KBM-7 (cell line): Measurements from ENCODE around the gene RBFA.
A peak's percentile ranks its signal among the peaks of the same experiment; 100 is the strongest.
"Not testable (repeated sequence)": the region's sequence is repeated elsewhere in the genome, so short reads cannot be mapped to it uniquely, and the experiment has no call there.

Experiments
- DNase-seq: peaks from one replicate; pipeline ENCODE4 v3.0.0-alpha.2; 2015
- in situ Hi-C: fragments of 300-500 bp; cut with MboI; formaldehyde crosslinking; loops from 2 replicates; pipeline ENCODE4 v1.14.3; 2020; ENCODE audit warnings: low sequenced_read_pairs, low pct_unique_long_range_greater_than_20kb, mixed read lengths

The RBFA gene

GRCh38 chr18:80026363-80026762 is 7.9 kb upstream of the RBFA start:
- in situ Hi-C loops: no loop called here
- no peak for DNase-seq

- in situ Hi-C loops, DNase-seq: not testable (repeated sequence)
Measured at GRCh38 chr18:80027719-80028118, 6.5 kb upstream of the RBFA start.

- DNase-seq: no peak
- in situ Hi-C loops: no loop called here
Measured at GRCh38 chr18:80029690-80030089, 4.5 kb upstream of the RBFA start.

- DNase-seq: peak; percentile 73
- in situ Hi-C loops: no loop called here
Measured at GRCh38 chr18:80033181-80034067, 810 bp upstream of the RBFA start.

GRCh38 chr18:80034852-80035406 is 695 bp downstream of the RBFA start:
- no peak for DNase-seq
- in situ Hi-C loops: no loop called here

GRCh38 chr18:80035997-80036396 is 1.8 kb downstream of the RBFA start:
- no peak for DNase-seq
- in situ Hi-C loops: no loop called here

GRCh38 chr18:80037300-80037699 is 3.1 kb downstream of the RBFA start:
- in situ Hi-C loops: no loop called here
- no peak for DNase-seq

GRCh38 chr18:80037869-80038630 is 3.8 kb downstream of the RBFA start:
- DNase-seq: no peak
- in situ Hi-C loops: no loop called here

- no peak for DNase-seq
- in situ Hi-C loops: no loop called here
Measured at GRCh38 chr18:80040515-80040914, 6.3 kb downstream of the RBFA start.

GRCh38 chr18:80041424-80041823 is 7.2 kb downstream of the RBFA start:
- in situ Hi-C loops: no loop called here
- no peak for DNase-seq

- no peak for DNase-seq
- in situ Hi-C loops: no loop called here
Measured at GRCh38 chr18:80042785-80043184, 8.6 kb downstream of the RBFA start.

- in situ Hi-C loops: no loop called here
- DNase-seq: no peak
Measured at GRCh38 chr18:80044072-80044471, 9.8 kb downstream of the RBFA start.

- in situ Hi-C loops: no loop called here
- DNase-seq: no peak
Measured at GRCh38 chr18:80046011-80046410, 11.8 kb downstream of the RBFA start.

GRCh38 chr18:80046431-80046830 is 12.2 kb downstream of the RBFA start:
- in situ Hi-C loops: no loop called here

GRCh38 chr18:80046961-80047541 is 12.8 kb downstream of the RBFA start:
- in situ Hi-C loops: no loop called here
- DNase-seq: no peak

More at GRCh38 chr18:80046431-80046830, 12.2 kb downstream of the RBFA start:
- DNase-seq: no peak

- DNase-seq: no peak
- in situ Hi-C loops: no loop called here
Measured at GRCh38 chr18:80050797-80051196, 16.6 kb downstream of the RBFA start.

- in situ Hi-C loops: no loop called here
- no peak for DNase-seq
Measured at GRCh38 chr18:80056095-80056494, 21.9 kb downstream of the RBFA start.

GRCh38 chr18:80059945-80060344 is 25.7 kb downstream of the RBFA start:
- DNase-seq: no peak
- in situ Hi-C loops: no loop called here

GRCh38 chr18:80065705-80066104 is 31.5 kb downstream of the RBFA start:
- no peak for DNase-seq
- in situ Hi-C loops: no loop called here

GRCh38 chr18:80067321-80067720 is 33.1 kb downstream of the RBFA start:
- in situ Hi-C loops: no loop called here
- DNase-seq: no peak
